OCI-LY3 (cell line): ENCODE measurements around the gene PFN1.

Experiments
- H2AFZ ChIP-seq: fragments of 200-600, 300-600 bp; shearing (Covaris generic); 2 replicates; pipeline ENCODE4 v1.6.0; 2014; ENCODE audit warnings: antibody characterized with exemption, low read depth, low read length
- H3K27ac ChIP-seq: fragments of 200-600, 300-600 bp; sonication (generic); 2 replicates; pipeline ENCODE4 v1.5.1; 2014; ENCODE audit warnings: mild to moderate bottlenecking, low read length, moderate library complexity, mixed read lengths
- H3K27me3 ChIP-seq: fragments of 200-600, 300-600 bp; sonication (generic); 2 replicates; pipeline ENCODE4 v1.6.1; 2014; ENCODE audit warnings: low read depth, low read length, mixed read lengths
- H3K36me3 ChIP-seq: fragments of 200-600, 300-600 bp; sonication (generic); replicated peaks from 2 replicates; pipeline ENCODE3; 2014; ENCODE audit warnings: low read depth, low read length, mixed read lengths
- H3K4me1 ChIP-seq: fragments of 300-600, 200-600 bp; sonication (generic); 2 replicates; pipeline ENCODE4 v1.6.1; 2014; ENCODE audit warnings: low read length, mixed read lengths
- H3K4me2 ChIP-seq: fragments of 200-600, 300-600 bp; sonication (generic); 2 replicates; pipeline ENCODE4 v1.6.1; 2014; ENCODE audit warnings: low read length, mixed read lengths
- H3K4me3 ChIP-seq: fragments of 300-600, 200-600 bp; sonication (generic); 2 replicates; pipeline ENCODE4 v1.5.1; 2014; ENCODE audit warnings: antibody characterized with exemption, mild to moderate bottlenecking, low read length, moderate library complexity
- H3K79me2 ChIP-seq: fragments of 300-600, 200-600 bp; shearing (Covaris generic); 2 replicates; pipeline ENCODE4 v1.6.1; 2014; ENCODE audit warnings: mild to moderate bottlenecking, low read length, mixed read lengths
- H3K9ac ChIP-seq: fragments of 300-600, 200-600 bp; shearing (Covaris generic); 2 replicates; pipeline ENCODE4 v1.6.0; 2014; ENCODE audit warnings: mild to moderate bottlenecking, low read length, moderate library complexity
- H3K9me3 ChIP-seq: fragments of 200-600, 300-600 bp; shearing (Covaris generic); 2 replicates; pipeline ENCODE4 v1.6.1; 2014; ENCODE audit warnings: low read length, mixed read lengths; ENCODE audit not compliant: insufficient read depth
- H4K20me1 ChIP-seq: fragments of 200-600, 300-600 bp; sonication (generic); 2 replicates; pipeline ENCODE4 v1.6.1; 2016; ENCODE audit warnings: low read length, mixed read lengths; ENCODE audit not compliant: insufficient read depth
- EZH2phosphoT487 ChIP-seq: fragments of 200-600 bp; shearing (Covaris generic); IDR thresholded peaks from 2 replicates; pipeline ENCODE4 v1.6.1; 2018; ENCODE audit warnings: antibody characterized with exemption, mixed run types, low read depth
- TF ChIP-seq, protein P1 (sequence below): fragments of 200-600, 300-600 bp; sonication (generic); IDR thresholded peaks from 2 replicates; pipeline ENCODE4 v1.5.1; 2014; ENCODE audit warnings: antibody characterized with exemption, low read length, low read depth

The PFN1 gene

DNA sequence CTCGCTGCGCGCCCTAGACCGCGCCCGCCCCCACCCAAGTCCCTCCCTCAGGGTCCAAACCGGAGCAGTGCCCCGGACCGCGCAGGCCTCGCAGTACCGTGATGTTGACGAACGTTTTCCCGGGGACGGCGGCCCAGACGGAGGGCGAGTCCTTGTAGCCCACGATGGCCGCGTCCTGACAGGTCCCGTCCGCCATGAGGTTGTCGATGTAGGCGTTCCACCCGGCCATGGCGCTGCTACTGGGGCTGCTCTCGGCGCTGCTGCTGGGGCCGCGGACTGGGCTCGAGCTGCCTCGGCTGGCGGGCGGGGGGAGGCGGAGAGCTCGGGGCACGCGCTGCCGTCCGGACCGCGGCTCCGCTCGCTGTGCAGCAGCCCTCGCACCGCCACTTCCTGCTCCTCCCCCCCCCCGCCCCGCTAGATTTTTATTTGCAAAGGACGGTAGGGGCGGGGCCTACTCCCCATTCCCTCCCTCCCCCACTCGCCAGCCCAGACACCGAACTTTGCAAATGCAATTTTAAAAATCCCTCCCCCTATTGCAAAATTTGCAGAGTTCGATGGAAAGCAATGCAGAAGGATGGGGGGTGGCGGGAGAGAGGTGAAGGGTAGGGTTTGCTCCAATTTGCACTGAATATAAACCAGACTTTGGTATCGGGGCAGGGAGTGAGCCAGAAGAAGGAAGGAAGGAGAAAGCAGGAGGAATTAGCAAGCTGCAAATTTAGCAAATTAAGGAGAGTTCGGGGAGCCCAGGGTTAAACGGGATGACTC, at the start of gene PFN1:
TSS of gene PFN1 (minus strand) at position 365 of the 765 bp plus-strand sequence. CDS start at position 229, 136 bp downstream.
- Histone ChIP-seq H3K36me3 (peaks cover 40% of the 10 kb centered on the region), H3K4me2 (peak within 1 kb of the TSS; percentile 84), H3K27ac (peak within 1 kb of the TSS; percentile 100), H3K27me3 (no peaks in the 10 kb centered on the region), H3K4me3 (peak within 1 kb of the TSS; percentile 99), H3K9ac (peak within 1 kb of the TSS; percentile 100), H4K20me1 (peaks cover 30% of the 10 kb centered on the region), H2AFZ (no peak within 1 kb of the TSS), H3K9me3 (no peaks in the 10 kb centered on the region), H3K79me2 (peaks cover 69% of the 10 kb centered on the region), H3K4me1 (peaks cover 39% of the 10 kb centered on the region)
- no peak for TF ChIP-seq EZH2phosphoT487
- TF ChIP-seq, protein P1, sequence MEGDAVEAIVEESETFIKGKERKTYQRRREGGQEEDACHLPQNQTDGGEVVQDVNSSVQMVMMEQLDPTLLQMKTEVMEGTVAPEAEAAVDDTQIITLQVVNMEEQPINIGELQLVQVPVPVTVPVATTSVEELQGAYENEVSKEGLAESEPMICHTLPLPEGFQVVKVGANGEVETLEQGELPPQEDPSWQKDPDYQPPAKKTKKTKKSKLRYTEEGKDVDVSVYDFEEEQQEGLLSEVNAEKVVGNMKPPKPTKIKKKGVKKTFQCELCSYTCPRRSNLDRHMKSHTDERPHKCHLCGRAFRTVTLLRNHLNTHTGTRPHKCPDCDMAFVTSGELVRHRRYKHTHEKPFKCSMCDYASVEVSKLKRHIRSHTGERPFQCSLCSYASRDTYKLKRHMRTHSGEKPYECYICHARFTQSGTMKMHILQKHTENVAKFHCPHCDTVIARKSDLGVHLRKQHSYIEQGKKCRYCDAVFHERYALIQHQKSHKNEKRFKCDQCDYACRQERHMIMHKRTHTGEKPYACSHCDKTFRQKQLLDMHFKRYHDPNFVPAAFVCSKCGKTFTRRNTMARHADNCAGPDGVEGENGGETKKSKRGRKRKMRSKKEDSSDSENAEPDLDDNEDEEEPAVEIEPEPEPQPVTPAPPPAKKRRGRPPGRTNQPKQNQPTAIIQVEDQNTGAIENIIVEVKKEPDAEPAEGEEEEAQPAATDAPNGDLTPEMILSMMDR = no peak

DNA sequence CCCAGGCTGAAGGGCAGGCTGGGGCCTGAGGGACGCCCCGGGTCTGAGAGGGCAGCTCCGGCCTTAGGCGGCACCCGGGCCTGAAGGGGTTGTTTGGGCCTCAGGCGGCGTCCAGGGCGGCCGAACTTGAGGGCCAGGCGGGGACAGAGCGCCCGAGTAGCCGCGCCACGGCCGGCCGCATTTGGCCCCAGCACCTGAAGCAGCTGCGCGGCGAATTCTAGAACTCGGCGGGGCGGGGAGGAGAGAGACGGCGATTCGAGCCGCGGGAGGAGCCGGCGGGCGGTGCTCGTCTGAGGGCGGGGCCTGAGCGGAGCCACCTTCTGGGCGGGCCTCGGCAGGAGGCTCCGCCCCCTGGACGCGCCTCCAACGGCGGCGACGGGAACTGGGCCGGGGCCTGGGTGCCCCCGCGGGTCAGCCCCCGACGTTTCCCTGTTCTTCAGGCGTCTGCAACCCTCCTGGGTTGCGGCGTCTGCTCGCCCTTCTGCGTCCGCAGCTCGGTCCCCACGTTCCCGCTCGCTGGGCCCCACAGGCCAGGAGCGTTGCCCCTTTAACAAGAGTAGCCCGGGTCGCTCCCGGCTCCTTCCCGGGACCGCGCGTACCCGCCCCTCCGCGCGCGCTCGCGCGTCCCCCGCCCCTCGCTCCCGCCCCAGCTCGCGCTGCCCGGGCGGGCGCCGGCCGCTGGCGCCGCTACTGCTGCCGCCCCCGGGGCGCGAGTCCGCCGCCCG, 49.1 kb upstream of the PFN1 start, which contains the start of the genes INCA1 and KIF1C:
TSS of gene INCA1 (minus strand) at position 221 of the 725 bp plus-strand sequence. CDS start 3,085 bp downstream, outside the sequence.
TSS of gene KIF1C (plus strand) at position 649 of the 725 bp plus-strand sequence. CDS start 2,297 bp downstream, outside the sequence.
- TF ChIP-seq, protein P1 = no peak
- TF ChIP-seq EZH2phosphoT487 = no peak
- Histone ChIP-seq H3K4me1 (peaks cover 13% of the 10 kb centered on the region), H3K36me3 (peaks cover 17% of the 10 kb centered on the region), H3K4me2 (peak within 1 kb of the TSS; percentile 90), H3K27me3 (no peaks in the 10 kb centered on the region), H3K9me3 (no peaks in the 10 kb centered on the region), H3K4me3 (peak within 1 kb of the TSS; percentile 100), H2AFZ (no peak within 1 kb of the TSS), H3K9ac (peak within 1 kb of the TSS; percentile 99), H3K79me2 (peaks cover 24% of the 10 kb centered on the region), H4K20me1 (no peaks in the 10 kb centered on the region), H3K27ac (peak within 1 kb of the TSS; percentile 70)

DNA sequence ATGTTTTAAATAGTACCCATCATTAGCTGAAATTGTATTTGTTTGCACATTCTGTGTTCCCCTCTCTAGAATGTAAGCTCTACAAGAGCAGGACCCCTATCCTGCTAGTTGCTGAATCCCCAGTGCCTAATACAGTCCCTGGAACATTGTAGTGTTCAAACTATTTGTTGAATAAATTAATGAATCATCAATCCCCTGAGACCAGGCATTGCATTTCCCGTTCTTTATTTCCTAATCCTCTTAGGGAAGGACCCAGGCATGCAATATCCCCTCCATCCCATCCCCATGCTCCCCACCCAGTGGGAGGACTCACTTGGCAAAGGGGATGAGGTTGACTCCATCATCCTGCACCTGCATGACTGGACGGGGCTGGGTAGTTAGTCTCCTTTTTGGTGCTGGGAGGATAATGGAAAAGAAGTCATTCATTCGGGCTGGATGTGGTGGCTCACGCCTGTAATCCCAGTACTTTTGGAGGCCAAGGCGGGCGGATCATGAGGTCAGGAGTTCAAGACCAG, 45.8 kb upstream of the PFN1 start:
- Histone ChIP-seq H3K36me3 (no peaks in the 10 kb centered on the region), H3K4me2 (no peak overlapping the region), H3K27ac (no peak overlapping the region), H3K27me3 (no peaks in the 10 kb centered on the region), H3K79me2 (peaks cover 13% of the 10 kb centered on the region), H3K4me3 (no peak overlapping the region), H2AFZ (no peak overlapping the region), H4K20me1 (no peaks in the 10 kb centered on the region), H3K9ac (no peak overlapping the region), H3K4me1 (0 out of 2 replicates have a peak, but pooled peaks cover 5% of the 10 kb centered on the region), H3K9me3 (no peaks in the 10 kb centered on the region)
- TF ChIP-seq, protein P1 = no peak
- TF ChIP-seq EZH2phosphoT487 = no peak
